ENCODE results near the gene GPR35. TPM values are rescaled to one million over a fixed set of nuclear protein-coding genes. Genes with fewer than 3 reads are reported as not detected.

The GPR35 gene, protein sequence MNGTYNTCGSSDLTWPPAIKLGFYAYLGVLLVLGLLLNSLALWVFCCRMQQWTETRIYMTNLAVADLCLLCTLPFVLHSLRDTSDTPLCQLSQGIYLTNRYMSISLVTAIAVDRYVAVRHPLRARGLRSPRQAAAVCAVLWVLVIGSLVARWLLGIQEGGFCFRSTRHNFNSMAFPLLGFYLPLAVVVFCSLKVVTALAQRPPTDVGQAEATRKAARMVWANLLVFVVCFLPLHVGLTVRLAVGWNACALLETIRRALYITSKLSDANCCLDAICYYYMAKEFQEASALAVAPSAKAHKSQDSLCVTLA
- total RNA-seq (ENCODE audit: unreplicated experiment): 0.77 TPM
- long read RNA-seq, partial matches to known transcripts: 0 of 1 reads
- long read RNA-seq, other reads (novel, unspliced or antisense): 0 of 1 reads

DNA sequence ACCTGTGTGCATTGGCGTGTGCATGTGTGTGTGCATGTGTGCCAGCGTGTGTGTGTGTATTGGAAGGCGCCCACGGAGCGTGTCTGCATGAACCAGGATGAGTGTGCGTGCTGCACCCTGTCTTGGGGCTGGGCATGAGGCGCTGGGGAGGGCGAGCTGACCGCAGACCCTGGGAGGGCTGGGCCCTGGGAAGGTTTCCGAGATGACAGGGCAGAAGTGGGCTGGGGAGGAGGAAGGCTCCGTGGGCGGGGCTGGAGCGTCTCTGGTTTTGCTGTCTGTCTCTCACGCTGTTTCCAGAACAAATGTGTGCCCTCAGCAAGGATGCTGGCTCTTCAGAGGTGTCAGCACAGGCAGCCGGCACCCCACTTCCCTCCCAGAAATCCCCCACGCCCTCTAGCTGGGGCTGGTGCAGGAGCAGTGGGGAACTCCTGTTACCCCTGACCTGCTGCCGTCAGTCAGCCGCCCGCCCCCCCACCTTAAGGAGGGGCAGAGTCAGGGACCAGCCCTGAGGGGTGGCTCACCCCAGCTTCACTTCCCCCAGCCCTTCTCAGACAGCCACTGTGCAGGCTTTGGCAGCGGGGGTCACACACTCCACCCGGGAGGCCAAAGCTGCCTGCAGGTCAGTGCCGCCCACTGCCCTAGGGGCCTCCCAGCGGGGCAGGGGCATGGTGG is at the start of gene GPR35:
TSS of gene GPR35 (plus strand) at position 531 of the 672 bp plus-strand sequence. CDS start 4,473 bp downstream, outside the sequence.
- Mint-ChIP-seq H3K27ac (ENCODE audit: unreplicated experiment) (no peak within 1 kb of the TSS), H3K36me3 (ENCODE audit: low read depth, unreplicated experiment) (peaks cover 3% of the 10 kb centered on the region), H3K9me3 (ENCODE audit: unreplicated experiment) (no peaks in the 10 kb centered on the region), H3K27me3 (ENCODE audit: unreplicated experiment) (peaks cover 8% of the 10 kb centered on the region), H3K4me3 (ENCODE audit: unreplicated experiment) (peak within 1 kb of the TSS; percentile 51), H3K4me1 (ENCODE audit: unreplicated experiment) (peaks cover 5% of the 10 kb centered on the region)
- TF ChIP-seq, protein P1, sequence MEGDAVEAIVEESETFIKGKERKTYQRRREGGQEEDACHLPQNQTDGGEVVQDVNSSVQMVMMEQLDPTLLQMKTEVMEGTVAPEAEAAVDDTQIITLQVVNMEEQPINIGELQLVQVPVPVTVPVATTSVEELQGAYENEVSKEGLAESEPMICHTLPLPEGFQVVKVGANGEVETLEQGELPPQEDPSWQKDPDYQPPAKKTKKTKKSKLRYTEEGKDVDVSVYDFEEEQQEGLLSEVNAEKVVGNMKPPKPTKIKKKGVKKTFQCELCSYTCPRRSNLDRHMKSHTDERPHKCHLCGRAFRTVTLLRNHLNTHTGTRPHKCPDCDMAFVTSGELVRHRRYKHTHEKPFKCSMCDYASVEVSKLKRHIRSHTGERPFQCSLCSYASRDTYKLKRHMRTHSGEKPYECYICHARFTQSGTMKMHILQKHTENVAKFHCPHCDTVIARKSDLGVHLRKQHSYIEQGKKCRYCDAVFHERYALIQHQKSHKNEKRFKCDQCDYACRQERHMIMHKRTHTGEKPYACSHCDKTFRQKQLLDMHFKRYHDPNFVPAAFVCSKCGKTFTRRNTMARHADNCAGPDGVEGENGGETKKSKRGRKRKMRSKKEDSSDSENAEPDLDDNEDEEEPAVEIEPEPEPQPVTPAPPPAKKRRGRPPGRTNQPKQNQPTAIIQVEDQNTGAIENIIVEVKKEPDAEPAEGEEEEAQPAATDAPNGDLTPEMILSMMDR (IDR thresholded peaks at IDR 0.05; ENCODE audit: unreplicated experiment): no peak
- no peak for DNase-seq (ENCODE audit: low spot score)

DNA sequence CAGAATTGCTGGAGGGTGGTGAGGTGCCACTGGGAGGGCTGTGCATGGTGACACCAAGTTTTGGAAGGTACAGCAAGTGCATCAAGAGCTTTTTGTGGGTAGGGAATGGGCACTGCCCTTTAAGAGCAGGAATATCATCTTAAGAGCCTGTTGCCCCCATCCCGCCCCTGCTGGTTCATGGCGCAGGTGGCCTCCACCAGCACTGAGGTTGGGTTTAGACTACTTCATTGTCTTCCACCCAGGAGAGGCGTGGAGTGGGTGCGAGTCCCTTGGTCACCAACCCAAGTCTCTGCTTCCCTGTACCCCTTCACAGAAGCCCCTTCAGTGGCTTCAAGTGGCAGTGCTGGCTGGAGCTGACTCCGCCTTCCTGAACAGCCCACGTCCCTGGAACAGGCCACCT is 49.2 kb upstream of the GPR35 start:
- H3K4me1 Mint-ChIP-seq (ENCODE audit: unreplicated experiment): peaks cover 7% of the 10 kb centered on the region
- H3K9me3 Mint-ChIP-seq (ENCODE audit: unreplicated experiment): peaks cover 4% of the 10 kb centered on the region
- no peak overlapping the region for H3K4me3 Mint-ChIP-seq (ENCODE audit: unreplicated experiment)
- DNase-seq (ENCODE audit: low spot score): no peak
- peaks cover 5% of the 10 kb centered on the region for H3K27me3 Mint-ChIP-seq (ENCODE audit: unreplicated experiment)
- TF ChIP-seq, protein P1 (IDR thresholded peaks at IDR 0.05; ENCODE audit: unreplicated experiment): no peak
- H3K36me3 Mint-ChIP-seq (ENCODE audit: low read depth, unreplicated experiment): peaks cover 11% of the 10 kb centered on the region
- no peak overlapping the region for H3K27ac Mint-ChIP-seq (ENCODE audit: unreplicated experiment)

DNA sequence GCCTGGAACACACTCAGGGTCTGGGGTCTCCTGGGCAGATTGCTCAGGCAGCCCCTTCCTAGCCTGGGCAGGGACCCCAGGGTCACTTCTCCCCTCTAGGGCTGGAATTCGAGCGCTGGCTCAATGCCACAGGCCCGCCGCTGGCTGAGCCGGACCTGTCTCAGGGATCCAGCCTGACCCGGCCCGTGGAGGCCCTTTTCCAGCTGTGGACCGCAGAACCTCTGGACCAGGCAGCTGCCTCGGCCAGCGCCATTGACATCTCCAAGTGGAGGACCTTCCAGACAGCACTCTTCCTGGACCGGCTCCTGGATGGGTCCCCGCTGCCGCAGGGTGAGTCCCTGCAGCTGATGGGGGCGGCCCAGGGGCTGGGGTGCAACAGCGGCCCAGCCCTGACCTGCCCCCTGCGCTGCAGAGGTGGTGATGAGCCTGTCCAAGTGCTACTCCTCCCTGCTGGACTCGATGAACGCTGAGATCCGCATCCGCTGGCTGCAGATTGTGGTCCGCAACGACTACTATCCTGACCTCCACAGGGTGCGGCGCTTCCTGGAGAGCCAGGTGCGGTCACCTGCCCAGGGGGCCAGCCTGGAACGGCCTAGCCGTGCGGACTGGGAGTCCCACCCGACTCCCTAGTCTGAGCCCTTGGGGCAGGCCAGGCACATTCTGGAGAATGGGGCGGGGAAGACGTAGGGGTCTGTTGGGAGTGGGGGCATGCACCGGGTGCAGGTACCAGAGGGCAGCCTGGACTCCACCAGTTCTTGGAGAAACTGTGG is 48.7 kb upstream of the GPR35 start:
- DNase-seq (ENCODE audit: low spot score): no peak
- no peak overlapping the region for H3K27ac Mint-ChIP-seq (ENCODE audit: unreplicated experiment)
- H3K36me3 Mint-ChIP-seq (ENCODE audit: low read depth, unreplicated experiment): peaks cover 15% of the 10 kb centered on the region
- H3K27me3 Mint-ChIP-seq (ENCODE audit: unreplicated experiment): peaks cover 5% of the 10 kb centered on the region
- no peak overlapping the region for H3K4me3 Mint-ChIP-seq (ENCODE audit: unreplicated experiment)
- TF ChIP-seq, protein P1 (IDR thresholded peaks at IDR 0.05; ENCODE audit: unreplicated experiment): no peak
- peaks cover 4% of the 10 kb centered on the region for H3K4me1 Mint-ChIP-seq (ENCODE audit: unreplicated experiment)
- H3K9me3 Mint-ChIP-seq (ENCODE audit: unreplicated experiment): peaks cover 4% of the 10 kb centered on the region

DNA sequence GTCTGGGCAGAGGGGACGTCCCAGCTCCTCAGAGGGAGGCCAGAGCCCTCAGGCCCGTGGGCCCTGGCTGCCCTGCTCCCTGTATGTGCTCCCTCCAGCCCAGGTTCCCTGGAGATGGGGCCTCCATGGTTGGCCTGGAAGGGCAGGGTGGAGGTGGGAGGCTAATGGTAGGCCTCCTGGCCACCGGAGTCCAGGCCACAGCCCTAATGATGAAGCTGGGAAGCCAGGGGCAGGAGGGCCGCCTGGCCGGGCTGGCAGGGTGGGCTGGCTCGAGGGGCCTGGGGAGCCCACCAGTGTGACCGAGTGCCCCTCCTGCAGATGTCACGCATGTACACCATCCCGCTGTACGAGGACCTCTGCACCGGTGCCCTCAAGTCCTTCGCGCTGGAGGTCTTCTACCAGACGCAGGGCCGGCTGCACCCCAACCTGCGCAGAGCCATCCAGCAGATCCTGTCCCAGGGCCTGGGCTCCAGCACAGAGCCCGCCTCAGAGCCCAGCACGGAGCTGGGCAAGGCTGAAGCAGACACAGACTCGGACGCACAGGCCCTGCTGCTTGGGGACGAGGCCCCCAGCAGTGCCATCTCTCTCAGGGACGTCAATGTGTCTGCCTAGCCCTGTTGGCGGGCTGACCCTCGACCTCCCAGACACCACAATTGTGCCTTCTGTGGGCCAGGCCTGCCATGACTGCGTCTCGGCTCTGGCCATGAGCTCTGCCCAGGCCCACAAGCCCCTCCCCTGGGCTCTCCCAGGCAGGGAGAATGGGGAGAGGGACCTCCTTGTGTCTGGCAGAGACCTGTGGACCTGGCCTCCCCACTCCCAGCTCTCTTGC is 47.8 kb upstream of the GPR35 start:
- H3K27me3 Mint-ChIP-seq (ENCODE audit: unreplicated experiment): peaks cover 5% of the 10 kb centered on the region
- H3K36me3 Mint-ChIP-seq (ENCODE audit: low read depth, unreplicated experiment): peaks cover 24% of the 10 kb centered on the region
- H3K9me3 Mint-ChIP-seq (ENCODE audit: unreplicated experiment): peaks cover 4% of the 10 kb centered on the region
- no peak for DNase-seq (ENCODE audit: low spot score)
- peaks cover 4% of the 10 kb centered on the region for H3K4me1 Mint-ChIP-seq (ENCODE audit: unreplicated experiment)
- no peak overlapping the region for H3K4me3 Mint-ChIP-seq (ENCODE audit: unreplicated experiment)
- H3K27ac Mint-ChIP-seq (ENCODE audit: unreplicated experiment): no peak overlapping the region
- TF ChIP-seq, protein P1 (IDR thresholded peaks at IDR 0.05; ENCODE audit: unreplicated experiment): no peak
